Liver (tissue), 2 donors: ENCODE measurements around the gene RARRES1.

ENCODE experiments used
- CTCF ChIP-seq: fragments of 150-350 bp; IDR thresholded peaks from 2 replicates; pipeline ENCODE4 v1.5.1; 2017; ENCODE audit warnings: improper control_type of control experiment, low read depth, low read length; ENCODE audit not compliant: missing input control
- REST ChIP-seq: IDR thresholded peaks from 2 replicates; pipeline ENCODE4 v1.6.1; 2016; ENCODE audit warnings: antibody characterized with exemption, mild to moderate bottlenecking
- YY1 ChIP-seq: IDR thresholded peaks from 2 replicates; pipeline ENCODE4 v1.6.1; 2016; ENCODE audit warnings: antibody characterized with exemption, mild to moderate bottlenecking
- donor health status: healthy.

GRCh38 chr3:158700559-158700958 lies 31.7 kb downstream of the RARRES1 start:
- no peak for TF ChIP-seq CTCF
- no peak for TF ChIP-seq REST
- no peak for TF ChIP-seq YY1
